Right lung (tissue), 5 donors: Measurements from ENCODE around the gene PTMA. TPM values are rescaled to one million over a fixed set of nuclear protein-coding genes. Genes with fewer than 3 reads are reported as not detected.
A peak's percentile ranks its signal among the peaks of the same experiment; 100 is the strongest.
"Not testable (repeated sequence)": the region's sequence is repeated elsewhere in the genome, so short reads cannot be mapped to it uniquely, and the experiment has no call there.

Experiments used
- DNase-seq, 2 donors: peaks; one replicate each; pipeline ENCODE4 v3.0.0-alpha.2; 2013
- polyA plus RNA-seq, 5 donors: library from polyadenylated mRNA; unstranded; fragments of 120-200 nt; gene quantifications; one replicate each; pipeline versions ENCODE4 v1.2.1 to v1.2.3, GENCODE V29; 2013; ENCODE audit warnings: inconsistent platforms in 1 of 5, low replicate concordance in 1 of 5; ENCODE audit not compliant: insufficient read length in 5 of 5, insufficient read depth in 1 of 5

The PTMA gene
- polyA plus RNA-seq, 5 donors = 1,677 to 2,311 (median 2,160) TPM

- DNase-seq = no peak
Measured at GRCh38 chr2:231689124-231689893, 19.0 kb upstream of the PTMA start.

GRCh38 chr2:231691251-231691772, 17.0 kb upstream of the PTMA start:
- DNase-seq = no peak

GRCh38 chr2:231692847-231693246, 15.5 kb upstream of the PTMA start:
- DNase-seq = no peak

GRCh38 chr2:231693956-231694355, 14.4 kb upstream of the PTMA start:
- DNase-seq = no peak

- DNase-seq = no peak
Measured at GRCh38 chr2:231696004-231696367, 12.3 kb upstream of the PTMA start.

GRCh38 chr2:231699006-231699405, 9.3 kb upstream of the PTMA start:
- DNase-seq = no peak

- DNase-seq = peak in 1 of 2 donors; percentile 84
Measured at GRCh38 chr2:231701456-231702373, 6.6 kb upstream of the PTMA start.

GRCh38 chr2:231704017-231704416, 4.3 kb upstream of the PTMA start:
- DNase-seq = no peak

- DNase-seq = peak; percentile 98
Measured at GRCh38 chr2:231706731-231707624, 1.3 kb upstream of the PTMA start.

GRCh38 chr2:231707625-231707926, 749 bp upstream of the PTMA start:
- peak in 1 of 2 donors; percentile 73 for DNase-seq

GRCh38 chr2:231708773-231709635, 679 bp downstream of the PTMA start:
- peak in 1 of 2 donors; percentile 48 for DNase-seq

- no peak for DNase-seq
Measured at GRCh38 chr2:231709636-231709980, 1.3 kb downstream of the PTMA start.

GRCh38 chr2:231709981-231710798, 1.9 kb downstream of the PTMA start:
- peak; percentile 87 for DNase-seq

GRCh38 chr2:231710799-231711676, 2.7 kb downstream of the PTMA start:
- no peak for DNase-seq

GRCh38 chr2:231711677-231712450, 3.5 kb downstream of the PTMA start:
- no peak for DNase-seq

- DNase-seq = not testable (repeated sequence)
Measured at GRCh38 chr2:231712451-231713021, 4.2 kb downstream of the PTMA start.

- DNase-seq = not testable (repeated sequence)
Measured at GRCh38 chr2:231713406-231713729, 5.0 kb downstream of the PTMA start.
